Superior temporal gyrus (tissue), 1 donor: ENCODE measurements around the gene VAT1L.

Experiments used
- DNase-seq: peaks from one replicate; pipeline ENCODE4 v3.0.0-alpha.2; 2016; ENCODE audit errors: extremely low spot score

The VAT1L gene

GRCh38 chr16:77993111-77993985 lies 205.0 kb downstream of the VAT1L start:
- DNase-seq = peak; percentile 58

GRCh38 chr16:77995843-77996455 lies 207.6 kb downstream of the VAT1L start:
- DNase-seq = no peak

GRCh38 chr16:77998350-77999023 lies 210.1 kb downstream of the VAT1L start:
- no peak for DNase-seq

DNA sequence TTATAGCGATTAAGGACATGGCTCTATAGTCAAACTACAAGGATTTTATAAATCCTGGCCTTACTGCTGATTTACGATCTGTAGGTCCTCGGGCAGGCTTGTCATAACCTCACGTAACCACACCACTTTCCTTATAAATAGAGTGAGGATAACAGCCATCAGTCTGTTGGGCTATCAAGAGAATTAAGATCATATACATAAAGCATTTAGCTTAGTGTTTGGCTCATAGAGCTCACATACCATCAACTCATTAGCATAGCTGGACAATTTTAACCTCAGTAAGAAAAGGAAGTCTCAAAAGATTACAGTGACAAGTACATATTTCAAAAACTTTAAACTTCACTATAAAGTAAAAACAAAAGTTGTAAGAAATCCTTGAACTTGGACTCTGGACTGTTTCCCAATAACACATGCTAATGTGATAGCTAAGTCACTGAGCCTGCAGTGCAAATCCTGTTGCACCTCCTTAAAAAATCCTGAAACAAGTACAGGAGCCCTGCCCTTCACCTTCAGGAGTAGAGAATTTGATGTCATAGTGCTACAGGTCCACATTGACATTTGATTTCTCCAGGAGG lies 213.2 kb downstream of the VAT1L start:
- DNase-seq = no peak

- peak; percentile 91 for DNase-seq
These were observed 214.7 kb downstream of the VAT1L start for GRCh38 chr16:78002915-78003538.

GRCh38 chr16:78004517-78004916 lies 216.2 kb downstream of the VAT1L start:
- DNase-seq = no peak

DNA sequence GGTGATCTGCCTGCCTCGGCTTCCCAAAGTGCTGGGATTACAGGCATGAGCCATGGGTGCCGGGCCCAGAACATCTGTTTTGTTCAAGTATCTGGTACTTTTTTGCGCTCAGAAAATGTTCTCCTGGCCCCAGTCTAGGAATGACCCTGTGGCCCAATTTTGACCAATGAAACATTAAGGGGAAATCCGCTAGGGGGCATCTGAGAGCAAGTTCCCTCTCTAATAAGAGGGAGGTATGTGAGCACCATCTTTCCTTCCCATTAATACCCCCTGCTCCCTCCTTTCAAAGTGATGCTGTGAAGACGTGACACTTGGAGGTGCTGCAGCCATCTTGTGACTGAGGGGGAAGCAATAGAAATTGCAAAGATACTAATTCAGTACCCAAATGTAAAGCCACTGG lies 217.5 kb downstream of the VAT1L start:
- no peak for DNase-seq

DNA sequence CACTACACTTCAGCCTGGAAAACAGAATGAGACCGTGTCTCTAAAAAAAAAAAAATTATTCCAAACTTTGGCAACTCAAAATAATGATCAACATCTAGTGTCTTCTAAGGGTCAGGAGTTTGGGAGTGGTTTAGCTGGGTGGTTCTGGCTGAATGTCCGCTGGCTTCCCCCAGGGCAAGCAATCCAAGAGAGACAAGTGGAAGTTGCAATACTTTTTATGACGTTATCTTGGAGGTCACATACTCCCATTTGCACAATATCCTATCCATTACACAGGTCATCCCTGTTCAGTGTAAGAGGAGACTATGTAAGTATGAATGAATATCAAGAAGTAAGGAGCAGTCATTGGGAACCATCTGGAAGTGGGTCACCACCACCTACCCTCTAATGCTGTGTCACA lies 218.8 kb downstream of the VAT1L start:
- DNase-seq = no peak

DNA sequence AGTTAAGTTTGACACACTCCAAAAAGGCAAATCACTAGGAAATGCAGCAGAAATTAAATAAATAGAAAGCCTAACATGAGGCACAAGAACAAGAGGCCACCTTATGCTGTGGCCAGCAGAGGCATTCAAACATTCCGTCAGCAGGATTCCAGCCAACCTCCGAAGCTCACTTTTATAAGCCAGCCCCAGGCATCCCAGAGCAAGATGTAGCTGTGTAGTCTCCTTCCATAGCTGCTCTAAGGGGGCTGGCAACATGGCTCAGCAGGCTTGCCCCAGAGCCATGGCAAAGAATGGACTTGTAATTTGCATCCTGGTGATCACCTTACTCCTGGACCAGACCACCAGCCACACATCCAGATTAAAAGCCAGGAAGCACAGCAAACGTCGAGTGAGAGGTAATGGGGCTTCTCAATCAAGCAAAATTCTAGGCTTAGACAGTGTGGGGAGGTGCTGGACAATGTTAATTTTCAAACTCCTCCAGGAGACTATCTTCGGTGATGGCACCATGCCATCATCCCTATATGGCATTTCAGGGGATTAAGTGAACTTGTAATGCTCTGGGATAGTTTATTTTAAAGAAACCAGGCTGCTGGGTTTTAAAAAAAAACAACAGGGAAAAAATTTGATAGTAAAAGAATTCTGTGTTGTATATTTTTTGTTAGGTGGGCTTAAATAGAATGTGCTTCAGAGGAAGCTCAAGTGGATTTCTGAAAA lies 234.1 kb downstream of the VAT1L start, which contains the start of gene CLEC3A:
Gene CLEC3A (plus strand): TSS at position 202 of the 714 bp plus-strand sequence. CDS start 79 bp downstream, at position 281.
- DNase-seq = no peak

DNA sequence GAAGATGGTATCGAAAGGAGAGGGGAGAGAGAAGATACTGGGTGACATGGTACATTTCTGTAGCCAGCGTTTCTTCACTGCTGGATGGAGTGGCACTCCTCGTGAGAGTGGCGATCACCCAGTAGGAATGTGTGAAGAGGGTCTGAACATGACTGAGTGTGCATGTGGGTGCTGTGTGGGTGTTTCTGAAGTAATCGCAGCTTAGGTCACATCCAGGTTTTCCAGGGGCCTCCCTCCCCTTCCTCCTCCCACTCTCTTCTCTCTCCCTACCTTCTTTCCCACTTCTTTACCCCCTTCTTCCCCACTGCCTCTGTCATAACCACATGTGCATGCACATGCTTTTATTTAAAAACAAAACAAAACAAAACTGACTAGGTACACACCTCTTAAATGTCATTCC lies 235.8 kb downstream of the VAT1L start:
- no peak for DNase-seq

- no peak for DNase-seq
These were observed 237.3 kb downstream of the VAT1L start for GRCh38 chr16:78025631-78026030.

DNA sequence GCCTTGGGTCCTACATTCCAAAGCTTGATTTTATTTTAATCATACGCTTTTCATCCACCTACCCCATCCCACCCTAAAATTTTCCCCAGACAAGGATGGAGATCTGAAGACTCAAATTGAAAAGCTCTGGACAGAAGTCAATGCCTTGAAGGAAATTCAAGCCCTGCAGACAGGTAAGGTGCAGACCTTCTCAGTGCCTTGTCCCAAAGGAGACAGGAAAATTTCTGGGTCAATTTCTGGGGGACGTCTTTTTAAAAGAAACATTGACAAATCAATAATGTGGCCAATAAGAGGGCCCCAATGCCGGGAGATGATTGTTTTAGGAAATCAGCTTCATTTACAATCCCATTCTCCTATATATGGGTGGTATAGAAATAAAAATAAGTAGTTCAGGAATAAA lies 239.7 kb downstream of the VAT1L start:
- DNase-seq = no peak
